Body of pancreas (tissue), 4 donors: Measurements from ENCODE around the gene SDC1.

Experiments
- CTCF ChIP-seq, 7 experiments: fragments of 450-650 bp in 4 of 7; fragments of 200-600 bp in 3 of 7; sonication (generic) in 3 of 7; IDR thresholded peaks; one replicate each; pipeline ENCODE4 v1.5.1; 2016 to 2019; ENCODE audit warnings: antibody characterized with exemption in 7 of 7
- POLR2A ChIP-seq, 3 donors: fragments of 450-650 bp; IDR thresholded peaks; one replicate each; pipeline ENCODE4 v1.6.1; 2016; ENCODE audit warnings: antibody characterized with exemption in 3 of 3, mild to moderate bottlenecking in 2 of 3

GRCh38 chr2:20210462-20210861, 14.5 kb downstream of the SDC1 start:
- TF ChIP-seq POLR2A (IDR thresholded peaks at IDR 0.05) (no peak), CTCF (IDR thresholded peaks at IDR 0.05) (no peak)
